Measurements from ENCODE around the gene TRIP10. TPM values are rescaled to one million over a fixed set of nuclear protein-coding genes. Genes with fewer than 3 reads are reported as not detected.
A peak's percentile ranks its signal among the peaks of the same experiment; 100 is the strongest.
"Not testable (repeated sequence)": the region's sequence is repeated elsewhere in the genome, so short reads cannot be mapped to it uniquely, and the experiment has no call there.

Gene TRIP10
- total RNA-seq, 1 donor: 36.2 TPM

- Histone ChIP-seq H3K27me3 (ENCODE audit: insufficient read depth, low read length) (no peaks in the 10 kb centered on the region), H3K4me1 (ENCODE audit: insufficient read depth, low read length) (no peaks in the 10 kb centered on the region), H2AFZ (ENCODE audit: low read length) (no peak overlapping the region), H3K79me2 (ENCODE audit: insufficient read depth, low read length) (no peaks in the 10 kb centered on the region), H3K4me2 (ENCODE audit: insufficient read depth, low read length) (no peak overlapping the region), H3K4me3 (ENCODE audit: insufficient read depth, low read length) (no peak overlapping the region), H4K20me1 (ENCODE audit: insufficient read depth, low read length) (no peaks in the 10 kb centered on the region), H3K36me3 (ENCODE audit: insufficient read depth, low read length) (no peaks in the 10 kb centered on the region), H3K9me3 (ENCODE audit: low read depth, low read length) (no peaks in the 10 kb centered on the region), H3K27ac (ENCODE audit: low read depth, low read length) (no peak overlapping the region)
- DNase-seq (ENCODE audit: insufficient read length, low spot score, missing footprints): no peak
- TF ChIP-seq, protein P1, sequence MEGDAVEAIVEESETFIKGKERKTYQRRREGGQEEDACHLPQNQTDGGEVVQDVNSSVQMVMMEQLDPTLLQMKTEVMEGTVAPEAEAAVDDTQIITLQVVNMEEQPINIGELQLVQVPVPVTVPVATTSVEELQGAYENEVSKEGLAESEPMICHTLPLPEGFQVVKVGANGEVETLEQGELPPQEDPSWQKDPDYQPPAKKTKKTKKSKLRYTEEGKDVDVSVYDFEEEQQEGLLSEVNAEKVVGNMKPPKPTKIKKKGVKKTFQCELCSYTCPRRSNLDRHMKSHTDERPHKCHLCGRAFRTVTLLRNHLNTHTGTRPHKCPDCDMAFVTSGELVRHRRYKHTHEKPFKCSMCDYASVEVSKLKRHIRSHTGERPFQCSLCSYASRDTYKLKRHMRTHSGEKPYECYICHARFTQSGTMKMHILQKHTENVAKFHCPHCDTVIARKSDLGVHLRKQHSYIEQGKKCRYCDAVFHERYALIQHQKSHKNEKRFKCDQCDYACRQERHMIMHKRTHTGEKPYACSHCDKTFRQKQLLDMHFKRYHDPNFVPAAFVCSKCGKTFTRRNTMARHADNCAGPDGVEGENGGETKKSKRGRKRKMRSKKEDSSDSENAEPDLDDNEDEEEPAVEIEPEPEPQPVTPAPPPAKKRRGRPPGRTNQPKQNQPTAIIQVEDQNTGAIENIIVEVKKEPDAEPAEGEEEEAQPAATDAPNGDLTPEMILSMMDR (IDR thresholded peaks at IDR 0.05; ENCODE audit: extremely low read depth, low read depth, low read length): no peak
Observed at GRCh38 chr19:6774821-6775707, 35.6 kb downstream of the TRIP10 start.

DNA sequence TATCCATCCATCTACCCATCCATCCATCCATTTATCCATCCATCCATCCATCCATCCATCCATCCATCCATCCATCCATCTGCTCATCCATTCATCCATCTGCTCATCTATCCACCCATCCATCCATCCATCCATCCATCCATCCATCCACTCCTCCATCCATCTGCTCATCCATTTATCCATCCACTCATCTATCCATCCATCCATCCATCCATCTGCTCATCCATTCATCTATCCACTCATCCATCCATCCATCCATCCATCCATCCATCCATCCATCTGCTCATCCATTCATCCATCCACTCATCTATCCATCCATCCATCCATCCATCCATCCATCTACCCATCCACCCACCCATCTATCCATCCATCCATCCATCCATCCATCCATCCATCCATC is 36.6 kb downstream of the TRIP10 start:
- not testable (repeated sequence) for H3K79me2 ChIP-seq (ENCODE audit: insufficient read depth, low read length); H2AFZ ChIP-seq (ENCODE audit: low read length); H3K36me3 ChIP-seq (ENCODE audit: insufficient read depth, low read length); DNase-seq (ENCODE audit: insufficient read length, low spot score, missing footprints); H3K4me1 ChIP-seq (ENCODE audit: insufficient read depth, low read length); H3K9me3 ChIP-seq (ENCODE audit: low read depth, low read length); H3K4me2 ChIP-seq (ENCODE audit: insufficient read depth, low read length); H4K20me1 ChIP-seq (ENCODE audit: insufficient read depth, low read length); H3K27ac ChIP-seq (ENCODE audit: low read depth, low read length); H3K4me3 ChIP-seq (ENCODE audit: insufficient read depth, low read length); H3K27me3 ChIP-seq (ENCODE audit: insufficient read depth, low read length)

- Histone ChIP-seq H3K79me2 (ENCODE audit: insufficient read depth, low read length) (no peaks in the 10 kb centered on the region), H2AFZ (ENCODE audit: low read length) (no peak overlapping the region), H4K20me1 (ENCODE audit: insufficient read depth, low read length) (no peaks in the 10 kb centered on the region), H3K27me3 (ENCODE audit: insufficient read depth, low read length) (no peaks in the 10 kb centered on the region), H3K9me3 (ENCODE audit: low read depth, low read length) (no peaks in the 10 kb centered on the region), H3K4me2 (ENCODE audit: insufficient read depth, low read length) (no peak overlapping the region), H3K36me3 (ENCODE audit: insufficient read depth, low read length) (no peaks in the 10 kb centered on the region), H3K27ac (ENCODE audit: low read depth, low read length) (no peak overlapping the region), H3K4me3 (ENCODE audit: insufficient read depth, low read length) (no peak overlapping the region), H3K4me1 (ENCODE audit: insufficient read depth, low read length) (no peaks in the 10 kb centered on the region)
- no peak for DNase-seq (ENCODE audit: insufficient read length, low spot score, missing footprints)
- TF ChIP-seq, protein P1 (IDR thresholded peaks at IDR 0.05; ENCODE audit: extremely low read depth, low read depth, low read length): no peak
Observed at GRCh38 chr19:6776999-6777398, 37.5 kb downstream of the TRIP10 start.

DNA sequence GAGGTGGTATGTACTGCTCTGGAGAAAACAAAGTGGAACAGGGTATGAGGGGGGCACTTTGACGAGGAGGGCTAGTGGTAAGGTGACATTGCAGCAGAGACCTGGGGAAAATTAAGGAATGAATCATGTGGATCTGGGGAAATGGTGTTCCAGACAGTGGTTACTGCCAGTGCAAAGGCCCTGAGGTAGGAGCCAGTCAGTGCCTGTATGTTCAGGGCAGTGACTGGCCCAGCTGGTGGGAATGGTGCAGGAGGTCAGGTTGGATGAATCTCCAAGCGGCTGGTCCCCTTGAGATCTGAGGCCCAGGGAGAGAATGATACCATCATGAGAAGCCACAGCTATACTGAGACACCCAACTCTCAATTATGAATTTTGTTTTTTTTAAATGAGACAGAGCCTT is 38.0 kb downstream of the TRIP10 start:
- TF ChIP-seq, protein P1 (IDR thresholded peaks at IDR 0.05; ENCODE audit: extremely low read depth, low read depth, low read length): no peak

More for the DNA sequence above, 38.0 kb downstream of the TRIP10 start:
- Histone ChIP-seq H3K27ac (ENCODE audit: low read depth, low read length) (no peak overlapping the region), H3K4me1 (ENCODE audit: insufficient read depth, low read length) (no peaks in the 10 kb centered on the region), H3K27me3 (ENCODE audit: insufficient read depth, low read length) (no peaks in the 10 kb centered on the region), H4K20me1 (ENCODE audit: insufficient read depth, low read length) (no peaks in the 10 kb centered on the region), H3K79me2 (ENCODE audit: insufficient read depth, low read length) (no peaks in the 10 kb centered on the region), H3K9me3 (ENCODE audit: low read depth, low read length) (no peaks in the 10 kb centered on the region), H3K4me2 (ENCODE audit: insufficient read depth, low read length) (no peak overlapping the region), H3K4me3 (ENCODE audit: insufficient read depth, low read length) (no peak overlapping the region), H3K36me3 (ENCODE audit: insufficient read depth, low read length) (no peaks in the 10 kb centered on the region), H2AFZ (ENCODE audit: low read length) (no peak overlapping the region)
- peak; percentile 52 for DNase-seq (ENCODE audit: insufficient read length, low spot score, missing footprints)

Measured in osteoblast (primary cell).